HuH-7.5 (cell line): ENCODE data around the gene ZSWIM9.
"Not testable (repeated sequence)": the region's sequence is repeated elsewhere in the genome, so short reads cannot be mapped to it uniquely, and the experiment has no call there.

Source experiments
- DNase-seq: peaks from one replicate; pipeline ENCODE4 v3.0.0; 2011; ENCODE audit warnings: low spot score

ZSWIM9 gene

GRCh38 chr19:48218997-48219396 lies 48.5 kb downstream of the ZSWIM9 start:
- DNase-seq, result no peak

GRCh38 chr19:48220784-48221183 lies 50.3 kb downstream of the ZSWIM9 start:
- DNase-seq, result not testable (repeated sequence)

- DNase-seq, result no peak
Observed at GRCh38 chr19:48221628-48222027, 51.1 kb downstream of the ZSWIM9 start.

- DNase-seq, result no peak
Observed at GRCh38 chr19:48230555-48231129, 60.2 kb downstream of the ZSWIM9 start.

GRCh38 chr19:48237057-48237456 lies 66.6 kb downstream of the ZSWIM9 start:
- no peak for DNase-seq

- no peak for DNase-seq
Observed at GRCh38 chr19:48239120-48239519, 68.6 kb downstream of the ZSWIM9 start.

GRCh38 chr19:48239582-48240141 lies 69.2 kb downstream of the ZSWIM9 start:
- DNase-seq, result no peak

GRCh38 chr19:48241771-48242170 lies 71.3 kb downstream of the ZSWIM9 start:
- not testable (repeated sequence) for DNase-seq

GRCh38 chr19:48244281-48244680 lies 73.8 kb downstream of the ZSWIM9 start:
- DNase-seq, result no peak

- DNase-seq, result no peak
Observed at GRCh38 chr19:48246101-48246500, 75.6 kb downstream of the ZSWIM9 start.

- DNase-seq, result no peak
Observed at GRCh38 chr19:48247212-48247611, 76.7 kb downstream of the ZSWIM9 start.
